Endothelial cell of umbilical vein (primary cell): ENCODE data around the gene ZNF234. TPM values are rescaled to one million over a fixed set of nuclear protein-coding genes. Genes with fewer than 3 reads are reported as not detected.
"Not testable (repeated sequence)": the region's sequence is repeated elsewhere in the genome, so short reads cannot be mapped to it uniquely, and the experiment has no call there.

Source experiments
- BruUV-seq: library from RNA; stranded (reverse); fragments of 400-500 nt; replicated peaks from 2 replicates; lab custom pipeline; 2021; lab: Mats Ljungman, UMichigan
- CTCF ChIA-PET: fragments of 300-600, 350-600 bp; sonication (Branson Sonifier 250); formaldehyde crosslinking; loops from one replicate; lab custom pipeline; 2021; ENCODE audit warnings: antibody characterized with exemption, inconsistent platforms; lab: Charles Lee
- POLR2A ChIA-PET: fragments of 300-600, 350-600 bp; sonication (Branson Sonifier 250); formaldehyde crosslinking; loops from one replicate; lab custom pipeline; 2021; ENCODE audit warnings: antibody characterized with exemption, inconsistent platforms; lab: Charles Lee
- DNase-seq: peaks from one replicate; pipeline ENCODE4 v3.0.0-alpha.2; 2011; ENCODE audit warnings: low read depth, low spot score
- FAIRE-seq: peaks from 2 replicates; lab custom pipeline; 2011; peaks lifted over from hg19 to GRCh38; lab: Jason Lieb, UNC
- H2AFZ ChIP-seq: 2 replicates; pipeline ENCODE4 v1.6.0; 2012; ENCODE audit warnings: low read depth, low read length, control low read depth, inconsistent platforms
- H3K27ac ChIP-seq: 2 replicates; pipeline ENCODE4 v1.5.1; 2011; ENCODE audit warnings: low read depth, mild to moderate bottlenecking, control low read depth, low read length, moderate library complexity; ENCODE audit not compliant: insufficient read depth
- H3K27me3 ChIP-seq, 2 experiments: 2 replicates each; pipeline versions ENCODE4 v1.6.0 to v1.6.1; 2011; ENCODE audit warnings: low read length in 2 of 2, mixed read lengths in 1 of 2; ENCODE audit not compliant: control insufficient read depth in 2 of 2, insufficient read depth in 2 of 2
- H3K36me3 ChIP-seq, 2 experiments: 2 replicates in 1 of 2; 3 replicates in 1 of 2; pipeline ENCODE4 v1.5.1; 2011; ENCODE audit warnings: low read length in 2 of 2, mild to moderate bottlenecking in 1 of 2, moderate library complexity in 1 of 2; ENCODE audit not compliant: control insufficient read depth in 2 of 2, insufficient read depth in 2 of 2; ENCODE audit errors: extremely low read depth in 1 of 2
- H3K4me1 ChIP-seq: 3 replicates; pipeline ENCODE4 v1.5.1; 2011; ENCODE audit warnings: mild to moderate bottlenecking, low read length; ENCODE audit not compliant: control insufficient read depth, insufficient read depth; ENCODE audit errors: extremely low read depth
- H3K4me2 ChIP-seq: 2 replicates; pipeline ENCODE4 v1.6.1; 2011; ENCODE audit warnings: low read length, control low read depth, mixed read lengths; ENCODE audit not compliant: insufficient read depth
- H3K4me3 ChIP-seq, 3 experiments: fragments of 200-600 bp in 1 of 3; sonication (generic), shearing (Covaris generic) in 1 of 3; replicated peaks in 1 of 3; 2 replicates each; pipeline ENCODE4 v1.5.1; 2011 to 2016; ENCODE audit warnings: control low read depth in 3 of 3, low read length in 3 of 3, mild to moderate bottlenecking in 2 of 3, inconsistent platforms in 1 of 3, low read depth in 1 of 3, moderate library complexity in 1 of 3; ENCODE audit not compliant: insufficient read depth in 1 of 3
- H3K79me2 ChIP-seq: 2 replicates; pipeline ENCODE4 v1.6.0; 2012; ENCODE audit warnings: low read length, inconsistent platforms; ENCODE audit not compliant: control insufficient read depth, insufficient read depth
- H3K9ac ChIP-seq: replicated peaks from 2 replicates; pipeline ENCODE3; 2011; ENCODE audit warnings: low read length, control low read depth; ENCODE audit not compliant: insufficient read depth; ENCODE audit errors: extremely low read depth
- H3K9me1 ChIP-seq: replicated peaks from 3 replicates; pipeline ENCODE4 v1.6.0; 2011; ENCODE audit warnings: mild to moderate bottlenecking, low read length; ENCODE audit not compliant: control insufficient read depth, insufficient read depth; ENCODE audit errors: extremely low read depth
- H3K9me3 ChIP-seq: replicated peaks from 2 replicates; pipeline ENCODE4 v1.5.1; 2012; ENCODE audit warnings: low read length, inconsistent platforms; ENCODE audit not compliant: control insufficient read depth, insufficient read depth
- H4K20me1 ChIP-seq: replicated peaks from 2 replicates; pipeline ENCODE3; 2011; ENCODE audit warnings: mild to moderate bottlenecking, low read length; ENCODE audit not compliant: control insufficient read depth, insufficient read depth; ENCODE audit errors: extremely low read depth
- EZH2 ChIP-seq: IDR thresholded peaks from 2 replicates; pipeline ENCODE4 v1.6.1; 2012; ENCODE audit warnings: borderline replicate concordance, low read depth, mild to moderate bottlenecking, moderate library complexity, low read length, inconsistent platforms; ENCODE audit not compliant: severe bottlenecking
- FOS ChIP-seq: IDR thresholded peaks from 2 replicates; pipeline ENCODE4 v1.6.1; 2011; ENCODE audit warnings: mild to moderate bottlenecking, low read length, moderate library complexity, borderline replicate concordance; ENCODE audit not compliant: insufficient read depth
- GATA2 ChIP-seq: IDR thresholded peaks from 2 replicates; pipeline ENCODE4 v1.7.0; 2011; ENCODE audit warnings: low read depth, mild to moderate bottlenecking, moderate library complexity, mixed read lengths, low read length; ENCODE audit not compliant: insufficient read length, insufficient read depth
- JUN ChIP-seq: IDR thresholded peaks from 2 replicates; pipeline ENCODE4 v1.6.1; 2011; ENCODE audit warnings: borderline replicate concordance, low read depth; ENCODE audit not compliant: insufficient read length, insufficient read depth
- MYC ChIP-seq: IDR thresholded peaks from one replicate; pipeline ENCODE4 v1.6.1; 2011; ENCODE audit warnings: mild to moderate bottlenecking, low read depth, low read length
- POLR2A ChIP-seq: IDR thresholded peaks from 2 replicates; pipeline ENCODE4 v1.6.1; 2012; ENCODE audit warnings: low read depth, mild to moderate bottlenecking, control low read depth, low read length
- POLR2AphosphoS5 ChIP-seq: IDR thresholded peaks from 2 replicates; pipeline ENCODE4 v1.6.1; 2012; ENCODE audit warnings: low read depth, mild to moderate bottlenecking, control low read depth, low read length, moderate library complexity; ENCODE audit not compliant: insufficient read depth
- dilution Hi-C: fragments of 300-500 bp; cut with MboI; formaldehyde crosslinking; loops from one replicate; pipeline ENCODE4 v1.15.0; 2019; ENCODE audit warnings: low sequenced_read_pairs; ENCODE audit not compliant: extremely low pct_ligation_motif_present
- intact Hi-C: fragments of 100-400 bp; cut with micrococcal nuclease; formaldehyde crosslinking; loops from one replicate; pipeline ENCODE4 v1.10.0; 2022
- polyA plus RNA-seq, 4 experiments: library from polyadenylated mRNA; depleted of rRNA in 3 of 4; stranded (reverse) in 3 of 4; unstranded in 1 of 4; fragments of >200 nt; gene quantifications; 2 replicates each; pipeline versions ENCODE4 v1.2.1 to v1.2.3, GENCODE V29; 2011 to 2012; ENCODE audit warnings: missing spikeins in 1 of 4
- total RNA-seq: library from RNA; stranded (reverse); gene quantifications from 2 replicates; pipeline ENCODE4 v1.2.3, GENCODE V29; 2021
- TF ChIP-seq, protein P1 (sequence below): IDR thresholded peaks from 2 replicates; pipeline ENCODE4 v1.6.1; 2011; ENCODE audit not compliant: insufficient read depth, insufficient read length
- TF ChIP-seq, protein P2 (sequence below), 2 donors: IDR thresholded peaks; 1 replicate in 1 of 2; 2 replicates in 1 of 2; pipeline ENCODE4 v1.5.1; 2011; ENCODE audit warnings: low read length in 2 of 2, mild to moderate bottlenecking in 2 of 2, moderate library complexity in 2 of 2, control low read depth in 1 of 2, inconsistent platforms in 1 of 2, low read depth in 1 of 2; ENCODE audit not compliant: insufficient read depth in 1 of 2; ENCODE audit errors: extremely low read depth in 1 of 2

The ZNF234 gene
- total and polyA plus RNA-seq, 2 donors (not counting 3 experiments of a cell fraction or from before 2014, with no cell fraction given) = 2.5 to 11.9 TPM

DNA sequence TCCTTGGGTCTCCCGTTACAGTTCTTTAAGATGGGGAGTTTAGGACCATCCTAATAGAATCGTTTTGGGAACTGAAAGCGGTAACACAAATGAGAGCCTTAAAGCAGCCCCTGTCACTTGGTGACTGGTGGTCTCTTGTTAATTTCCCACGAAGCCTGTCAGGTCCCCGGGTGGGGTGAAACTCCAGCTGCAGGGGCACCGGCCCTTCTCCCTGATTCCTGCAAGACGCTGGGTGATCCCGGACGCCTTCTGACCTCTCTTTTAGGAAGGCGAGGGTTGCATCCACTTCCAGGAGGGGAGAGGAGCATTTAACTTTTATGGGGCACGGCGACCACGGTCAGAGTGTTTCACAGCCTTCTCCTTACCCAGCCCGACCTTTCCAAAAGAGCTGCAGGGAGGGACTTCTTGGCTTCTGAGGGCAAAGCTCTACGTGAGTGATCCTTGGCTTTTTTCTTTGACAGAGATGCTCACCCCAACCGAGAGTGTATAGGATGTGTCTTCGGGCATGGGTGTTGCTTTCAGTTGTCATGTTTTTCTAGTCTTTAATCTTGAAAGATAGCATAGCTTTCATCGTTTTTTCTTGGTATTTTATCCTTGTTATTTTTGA is 27.5 kb upstream of the ZNF234 start:
- TF ChIP-seq, protein P1, sequence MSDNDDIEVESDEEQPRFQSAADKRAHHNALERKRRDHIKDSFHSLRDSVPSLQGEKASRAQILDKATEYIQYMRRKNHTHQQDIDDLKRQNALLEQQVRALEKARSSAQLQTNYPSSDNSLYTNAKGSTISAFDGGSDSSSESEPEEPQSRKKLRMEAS = no peak
- TF ChIP-seq GATA2 = no peak
- TF ChIP-seq MYC = no peak
- no peak for TF ChIP-seq POLR2AphosphoS5
- TF ChIP-seq, protein P2, sequence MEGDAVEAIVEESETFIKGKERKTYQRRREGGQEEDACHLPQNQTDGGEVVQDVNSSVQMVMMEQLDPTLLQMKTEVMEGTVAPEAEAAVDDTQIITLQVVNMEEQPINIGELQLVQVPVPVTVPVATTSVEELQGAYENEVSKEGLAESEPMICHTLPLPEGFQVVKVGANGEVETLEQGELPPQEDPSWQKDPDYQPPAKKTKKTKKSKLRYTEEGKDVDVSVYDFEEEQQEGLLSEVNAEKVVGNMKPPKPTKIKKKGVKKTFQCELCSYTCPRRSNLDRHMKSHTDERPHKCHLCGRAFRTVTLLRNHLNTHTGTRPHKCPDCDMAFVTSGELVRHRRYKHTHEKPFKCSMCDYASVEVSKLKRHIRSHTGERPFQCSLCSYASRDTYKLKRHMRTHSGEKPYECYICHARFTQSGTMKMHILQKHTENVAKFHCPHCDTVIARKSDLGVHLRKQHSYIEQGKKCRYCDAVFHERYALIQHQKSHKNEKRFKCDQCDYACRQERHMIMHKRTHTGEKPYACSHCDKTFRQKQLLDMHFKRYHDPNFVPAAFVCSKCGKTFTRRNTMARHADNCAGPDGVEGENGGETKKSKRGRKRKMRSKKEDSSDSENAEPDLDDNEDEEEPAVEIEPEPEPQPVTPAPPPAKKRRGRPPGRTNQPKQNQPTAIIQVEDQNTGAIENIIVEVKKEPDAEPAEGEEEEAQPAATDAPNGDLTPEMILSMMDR (IDR thresholded peaks at IDR 0.05; ENCODE audit: extremely low read depth in 1 of 2, insufficient read depth in 1 of 2, low read depth in 1 of 2, low read length in 2 of 2) = no peak
- TF ChIP-seq EZH2 = no peak
- no peak for TF ChIP-seq JUN
- TF ChIP-seq FOS = no peak
- no peak for TF ChIP-seq POLR2A
- BruUV-seq = no TSS peak
- no peak for FAIRE-seq
- H3K9me3 ChIP-seq = no peaks in the 10 kb centered on the region
- intact Hi-C loops (loop anchor here (1.0 to 10.0 kb wide), 16 partner anchors 20 to 386 kb away; partner anchors contain the start of genes SMG9, ZNF112, ZNF155 and ZNF180), dilution Hi-C loops (no loop called here)
- no peak for DNase-seq
- no peaks in the 10 kb centered on the region for H4K20me1 ChIP-seq
- peak overlapping the region; percentile 61 for H3K9ac ChIP-seq
- peak overlapping the region; percentile 73 for H3K4me2 ChIP-seq
- H3K27me3 ChIP-seq = no peaks in the 10 kb centered on the region
- H3K4me1 ChIP-seq = peaks cover 6% of the 10 kb centered on the region
- H3K27ac ChIP-seq = peak overlapping the region; percentile 27
- no peaks in the 10 kb centered on the region for H3K9me1 ChIP-seq
- H3K79me2 ChIP-seq = no peaks in the 10 kb centered on the region
- CTCF ChIA-PET = interaction anchor here (0.6 to 1.1 kb wide), 3 partner anchors 51 to 213 kb away, joined by 3 read pairs; partner anchors contain the start of genes ZNF226 and ZNF45
- POLR2A ChIA-PET = interaction anchor here (1.1 kb wide), 1 partner anchor 109 kb away, joined by 3 read pairs; no protein-coding TSS in a partner anchor
- H2AFZ ChIP-seq = peak overlapping the region; percentile 87
- peak overlapping the region; percentile 75 to 94 (median 84) for H3K4me3 ChIP-seq
- peaks cover 0 to 2% of the 10 kb centered on the region in 2 experiments for H3K36me3 ChIP-seq

DNA sequence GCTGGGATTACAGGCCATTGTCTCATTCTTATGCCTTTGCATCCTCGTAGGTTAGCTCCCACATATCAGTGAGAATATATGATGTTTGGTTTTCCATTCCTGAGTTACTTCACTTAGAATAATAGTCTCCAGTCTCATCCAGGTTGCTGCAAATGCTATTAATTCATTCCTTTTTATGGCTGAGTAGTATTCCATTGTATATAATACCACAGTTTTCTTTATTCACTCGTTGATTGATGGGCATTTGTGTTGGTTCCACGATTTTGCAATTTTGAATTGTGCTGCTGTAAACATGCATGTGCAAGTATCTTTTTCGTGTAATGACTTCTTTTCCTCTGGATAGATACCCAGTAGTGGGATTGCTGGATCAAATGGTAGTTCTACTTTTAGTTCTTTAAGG is 20.2 kb upstream of the ZNF234 start:
- H3K4me2 ChIP-seq, H3K27ac ChIP-seq, POLR2A ChIA-PET, FAIRE-seq, H3K36me3 ChIP-seq, H3K27me3 ChIP-seq, H3K9me3 ChIP-seq, DNase-seq, H3K4me1 ChIP-seq, H3K9ac ChIP-seq, CTCF ChIA-PET, H3K9me1 ChIP-seq, H2AFZ ChIP-seq, BruUV-seq, dilution Hi-C loops, H3K79me2 ChIP-seq, H4K20me1 ChIP-seq, H3K4me3 ChIP-seq, intact Hi-C loops: not testable (repeated sequence)
